ENCODE measurements around the gene EFNA3. TPM values are rescaled to one million over a fixed set of nuclear protein-coding genes. Genes with fewer than 3 reads are reported as not detected.
"Not testable (repeated sequence)": the region's sequence is repeated elsewhere in the genome, so short reads cannot be mapped to it uniquely, and the experiment has no call there.

Gene EFNA3
- total RNA-seq, 1 donor from 2014 or later: 9.0 TPM

GRCh38 chr1:155117610-155118009 lies 39.0 kb downstream of the EFNA3 start:
- H3K4me1 Mint-ChIP-seq (ENCODE audit: low read depth): no peaks in the 10 kb centered on the region
- H3K27me3 Mint-ChIP-seq: peaks cover 34% of the 10 kb centered on the region
- H3K4me3 Mint-ChIP-seq (ENCODE audit: low read depth): no peak overlapping the region
- no peaks in the 10 kb centered on the region for H3K9me3 Mint-ChIP-seq (ENCODE audit: low read depth)
- no peak overlapping the region for H3K27ac Mint-ChIP-seq
- H3K36me3 Mint-ChIP-seq (ENCODE audit: insufficient read depth): no peaks in the 10 kb centered on the region
- TF ChIP-seq CTCF (IDR thresholded peaks at IDR 0.05; ENCODE audit: unreplicated experiment): no peak
- no peak for DNase-seq (ENCODE audit: low spot score, unreplicated experiment)

GRCh38 chr1:155118090-155118489 lies 39.5 kb downstream of the EFNA3 start:
- peaks cover 35% of the 10 kb centered on the region for H3K27me3 Mint-ChIP-seq
- H3K4me3 Mint-ChIP-seq (ENCODE audit: low read depth); H3K9me3 Mint-ChIP-seq (ENCODE audit: low read depth); H3K4me1 Mint-ChIP-seq (ENCODE audit: low read depth); H3K27ac Mint-ChIP-seq; DNase-seq (ENCODE audit: low spot score, unreplicated experiment); H3K36me3 Mint-ChIP-seq (ENCODE audit: insufficient read depth): not testable (repeated sequence)

GRCh38 chr1:155120253-155120652 lies 41.6 kb downstream of the EFNA3 start:
- TF ChIP-seq CTCF (IDR thresholded peaks at IDR 0.05; ENCODE audit: unreplicated experiment): no peak
- H3K4me1 Mint-ChIP-seq (ENCODE audit: low read depth): no peaks in the 10 kb centered on the region
- H3K27ac Mint-ChIP-seq: no peak overlapping the region
- DNase-seq (ENCODE audit: low spot score, unreplicated experiment): no peak
- H3K9me3 Mint-ChIP-seq (ENCODE audit: low read depth): no peaks in the 10 kb centered on the region
- no peaks in the 10 kb centered on the region for H3K36me3 Mint-ChIP-seq (ENCODE audit: insufficient read depth)
- no peak overlapping the region for H3K4me3 Mint-ChIP-seq (ENCODE audit: low read depth)
- peaks cover 50% of the 10 kb centered on the region for H3K27me3 Mint-ChIP-seq

- no peak for TF ChIP-seq CTCF (IDR thresholded peaks at IDR 0.05; ENCODE audit: unreplicated experiment)
- H3K36me3 Mint-ChIP-seq (ENCODE audit: insufficient read depth): no peaks in the 10 kb centered on the region
- H3K4me1 Mint-ChIP-seq (ENCODE audit: low read depth): peaks cover 3% of the 10 kb centered on the region
- peaks cover 56% of the 10 kb centered on the region for H3K27me3 Mint-ChIP-seq
- no peaks in the 10 kb centered on the region for H3K9me3 Mint-ChIP-seq (ENCODE audit: low read depth)
- DNase-seq (ENCODE audit: low spot score, unreplicated experiment): no peak
- no peak overlapping the region for H3K27ac Mint-ChIP-seq
- H3K4me3 Mint-ChIP-seq (ENCODE audit: low read depth): no peak overlapping the region
These were observed 42.6 kb downstream of the EFNA3 start for GRCh38 chr1:155121249-155121648.

GRCh38 chr1:155122308-155122707 lies 43.7 kb downstream of the EFNA3 start:
- H3K27me3 Mint-ChIP-seq: peaks cover 55% of the 10 kb centered on the region
- H3K27ac Mint-ChIP-seq: no peak overlapping the region
- H3K9me3 Mint-ChIP-seq (ENCODE audit: low read depth): no peaks in the 10 kb centered on the region
- TF ChIP-seq CTCF (IDR thresholded peaks at IDR 0.05; ENCODE audit: unreplicated experiment): no peak
- peaks cover 10% of the 10 kb centered on the region for H3K4me1 Mint-ChIP-seq (ENCODE audit: low read depth)
- no peak overlapping the region for H3K4me3 Mint-ChIP-seq (ENCODE audit: low read depth)
- no peaks in the 10 kb centered on the region for H3K36me3 Mint-ChIP-seq (ENCODE audit: insufficient read depth)
- no peak for DNase-seq (ENCODE audit: low spot score, unreplicated experiment)

- TF ChIP-seq CTCF (IDR thresholded peaks at IDR 0.05; ENCODE audit: unreplicated experiment): no peak
- Mint-ChIP-seq H3K9me3 (ENCODE audit: low read depth) (no peaks in the 10 kb centered on the region), H3K4me1 (ENCODE audit: low read depth) (peaks cover 20% of the 10 kb centered on the region), H3K36me3 (ENCODE audit: insufficient read depth) (no peaks in the 10 kb centered on the region), H3K4me3 (ENCODE audit: low read depth) (no peak overlapping the region), H3K27me3 (peaks cover 56% of the 10 kb centered on the region), H3K27ac (no peak overlapping the region)
- no peak for DNase-seq (ENCODE audit: low spot score, unreplicated experiment)
These were observed 45.2 kb downstream of the EFNA3 start for GRCh38 chr1:155123801-155124200.
